ENCODE measurements around the gene HDAC5. TPM values are rescaled to one million over a fixed set of nuclear protein-coding genes. Genes with fewer than 3 reads are reported as not detected.
"Not testable (repeated sequence)": the region's sequence is repeated elsewhere in the genome, so short reads cannot be mapped to it uniquely, and the experiment has no call there.

The HDAC5 gene
- total RNA-seq, 1 donor from 2014 or later = 43.3 TPM

DNA sequence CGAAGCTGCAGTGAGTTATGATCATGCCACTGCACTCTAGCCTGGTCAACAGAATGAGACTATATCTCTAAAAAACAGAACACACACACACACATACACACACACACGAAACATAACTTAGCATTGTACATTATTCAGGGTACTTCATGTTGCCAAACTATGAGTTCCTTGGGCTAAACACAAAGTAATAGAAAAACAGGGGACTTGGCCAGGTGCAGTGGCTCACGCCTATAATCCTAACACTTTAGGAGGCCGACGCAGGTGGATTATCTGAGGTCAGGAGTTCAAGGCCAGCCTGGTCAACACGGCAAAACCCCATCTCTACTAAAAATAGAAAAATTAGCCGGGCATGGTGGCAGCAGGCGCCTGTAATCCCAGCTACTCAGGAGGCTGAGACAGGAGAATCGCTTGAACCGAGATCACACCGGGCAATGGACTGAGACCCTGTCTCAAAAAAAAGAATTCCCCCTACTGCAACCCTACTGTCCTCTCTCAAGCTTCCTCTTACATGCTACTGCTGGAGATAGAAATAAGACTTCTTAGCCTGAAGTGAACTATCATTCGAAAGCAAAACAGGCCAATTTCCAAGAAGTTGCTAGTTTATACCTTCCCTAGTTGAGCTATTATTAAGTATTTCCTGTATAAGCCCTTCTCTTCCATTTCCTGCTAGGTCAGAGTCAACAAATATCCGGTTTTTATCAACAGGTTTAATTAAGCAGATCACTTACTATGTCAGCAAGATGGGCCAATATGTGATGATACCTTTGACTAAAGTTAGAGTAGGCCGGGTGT is 64.1 kb downstream of the HDAC5 start:
- no peak overlapping the region for H3K27ac Mint-ChIP-seq
- no peak for DNase-seq (ENCODE audit: extremely low spot score, unreplicated experiment)
- peaks cover 33% of the 10 kb centered on the region for H3K36me3 Mint-ChIP-seq
- H3K4me3 Mint-ChIP-seq = no peak overlapping the region
- no peaks in the 10 kb centered on the region for H3K27me3 Mint-ChIP-seq
- TF ChIP-seq, protein P1, sequence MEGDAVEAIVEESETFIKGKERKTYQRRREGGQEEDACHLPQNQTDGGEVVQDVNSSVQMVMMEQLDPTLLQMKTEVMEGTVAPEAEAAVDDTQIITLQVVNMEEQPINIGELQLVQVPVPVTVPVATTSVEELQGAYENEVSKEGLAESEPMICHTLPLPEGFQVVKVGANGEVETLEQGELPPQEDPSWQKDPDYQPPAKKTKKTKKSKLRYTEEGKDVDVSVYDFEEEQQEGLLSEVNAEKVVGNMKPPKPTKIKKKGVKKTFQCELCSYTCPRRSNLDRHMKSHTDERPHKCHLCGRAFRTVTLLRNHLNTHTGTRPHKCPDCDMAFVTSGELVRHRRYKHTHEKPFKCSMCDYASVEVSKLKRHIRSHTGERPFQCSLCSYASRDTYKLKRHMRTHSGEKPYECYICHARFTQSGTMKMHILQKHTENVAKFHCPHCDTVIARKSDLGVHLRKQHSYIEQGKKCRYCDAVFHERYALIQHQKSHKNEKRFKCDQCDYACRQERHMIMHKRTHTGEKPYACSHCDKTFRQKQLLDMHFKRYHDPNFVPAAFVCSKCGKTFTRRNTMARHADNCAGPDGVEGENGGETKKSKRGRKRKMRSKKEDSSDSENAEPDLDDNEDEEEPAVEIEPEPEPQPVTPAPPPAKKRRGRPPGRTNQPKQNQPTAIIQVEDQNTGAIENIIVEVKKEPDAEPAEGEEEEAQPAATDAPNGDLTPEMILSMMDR (conservative IDR thresholded peaks at IDR 0.05) = no peak
- no peaks in the 10 kb centered on the region for H3K4me1 Mint-ChIP-seq (ENCODE audit: unreplicated experiment)
- no peaks in the 10 kb centered on the region for H3K9me3 Mint-ChIP-seq

DNA sequence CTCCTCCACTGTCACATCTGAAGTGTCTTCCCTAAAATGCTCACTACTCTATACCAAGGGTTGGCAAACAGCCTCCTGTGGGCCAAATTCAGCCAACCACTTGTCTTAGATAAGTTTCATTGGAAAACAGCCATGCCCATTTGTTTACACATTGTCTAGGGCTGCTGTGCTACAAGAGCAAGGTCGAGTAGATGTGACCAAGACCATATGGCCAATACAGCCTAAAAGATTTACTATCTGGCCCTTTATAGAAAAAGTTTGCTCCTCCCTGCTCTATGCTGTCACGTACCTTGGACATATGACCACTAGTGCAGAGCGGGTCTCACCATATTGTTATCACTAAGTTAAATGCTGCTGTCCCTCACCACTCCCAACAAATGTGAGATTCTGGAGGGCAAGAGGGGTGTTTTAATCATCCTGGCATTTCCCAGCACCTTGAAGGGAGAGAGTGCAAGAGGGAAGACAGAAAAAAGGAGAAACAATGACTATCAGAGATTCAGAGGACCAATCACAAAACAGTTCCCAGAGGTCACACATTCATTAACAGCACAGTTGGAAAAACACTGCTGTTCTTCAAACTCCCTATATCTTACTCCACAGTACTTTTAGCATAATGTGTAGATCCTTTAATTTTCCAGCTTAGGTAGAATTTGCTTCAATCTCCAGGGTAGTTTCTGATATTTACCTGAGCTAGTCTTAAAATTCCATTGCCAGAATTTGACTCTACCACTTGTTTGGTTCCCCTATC is 70.1 kb downstream of the HDAC5 start:
- H3K36me3 Mint-ChIP-seq = peaks cover 20% of the 10 kb centered on the region

DNA sequence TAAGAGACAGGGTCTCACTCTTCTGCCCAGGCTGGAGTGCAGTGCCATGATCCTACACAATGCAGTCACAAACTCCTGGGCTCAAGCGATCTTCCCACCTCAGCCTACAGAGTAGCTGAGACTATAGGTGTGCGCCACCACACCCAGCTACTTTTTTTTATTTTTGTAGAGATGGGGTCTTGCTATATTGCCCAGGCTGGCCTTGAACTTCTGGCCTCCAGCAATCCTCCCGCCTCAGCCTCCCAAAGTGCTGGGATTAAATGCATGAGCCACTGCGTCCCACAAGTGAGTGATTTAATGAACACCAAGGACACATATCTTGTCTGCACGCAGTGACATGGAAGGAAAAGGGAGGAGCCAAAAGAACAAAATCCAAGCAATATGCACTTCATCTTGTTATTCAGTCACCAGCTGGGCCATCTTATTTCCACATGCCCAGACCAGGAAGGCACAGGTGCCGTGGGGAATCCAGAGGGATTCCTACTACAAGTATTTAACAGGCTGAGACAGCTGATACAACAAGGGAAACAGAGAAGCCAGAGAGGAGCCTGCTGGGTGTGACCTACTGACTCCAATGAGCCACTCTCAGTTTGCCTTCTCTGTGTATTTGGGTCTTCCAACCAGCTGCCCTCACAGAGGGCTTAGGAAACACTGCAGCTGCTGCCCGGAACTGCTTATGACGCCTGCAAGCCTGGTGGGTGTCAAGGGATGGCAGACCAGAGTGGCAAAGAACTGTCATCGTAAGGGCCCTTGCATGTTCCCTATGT is 74.0 kb downstream of the HDAC5 start:
- Mint-ChIP-seq H3K4me1 (ENCODE audit: unreplicated experiment) (peaks cover 12% of the 10 kb centered on the region), H3K4me3 (no peak overlapping the region), H3K9me3 (no peaks in the 10 kb centered on the region), H3K36me3 (peaks cover 24% of the 10 kb centered on the region), H3K27me3 (no peaks in the 10 kb centered on the region), H3K27ac (no peak overlapping the region)
- no peak for DNase-seq (ENCODE audit: extremely low spot score, unreplicated experiment)
- TF ChIP-seq, protein P1 (conservative IDR thresholded peaks at IDR 0.05) = no peak

More for the DNA sequence above, 70.1 kb downstream of the HDAC5 start:
- Mint-ChIP-seq H3K4me3 (no peak overlapping the region), H3K4me1 (ENCODE audit: unreplicated experiment) (peaks cover 12% of the 10 kb centered on the region), H3K27me3 (no peaks in the 10 kb centered on the region), H3K9me3 (no peaks in the 10 kb centered on the region), H3K27ac (no peak overlapping the region)
- DNase-seq (ENCODE audit: extremely low spot score, unreplicated experiment) = no peak
- TF ChIP-seq, protein P1 (conservative IDR thresholded peaks at IDR 0.05) = no peak

DNA sequence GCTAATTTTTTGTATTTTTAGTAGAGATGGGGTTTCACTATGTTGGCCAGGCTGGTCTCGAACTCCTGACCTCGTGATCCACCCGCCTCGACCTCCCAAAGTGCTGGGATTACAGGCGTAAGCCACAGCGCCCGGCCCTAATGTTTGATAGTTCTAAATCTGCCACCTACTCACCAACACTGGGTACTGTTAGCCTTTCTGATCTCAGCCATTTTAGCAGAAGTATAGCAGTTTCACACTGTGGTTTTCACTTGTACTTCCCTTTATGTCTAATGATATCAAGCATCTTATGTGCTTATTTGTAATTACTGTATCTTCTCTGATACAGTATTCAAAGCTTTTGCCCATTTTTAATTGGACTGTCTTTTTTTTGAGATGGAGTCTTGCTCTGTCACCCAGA is 76.5 kb downstream of the HDAC5 start:
- H3K36me3 Mint-ChIP-seq = peaks cover 11% of the 10 kb centered on the region
- not testable (repeated sequence) for H3K4me3 Mint-ChIP-seq, H3K27ac Mint-ChIP-seq

DNA sequence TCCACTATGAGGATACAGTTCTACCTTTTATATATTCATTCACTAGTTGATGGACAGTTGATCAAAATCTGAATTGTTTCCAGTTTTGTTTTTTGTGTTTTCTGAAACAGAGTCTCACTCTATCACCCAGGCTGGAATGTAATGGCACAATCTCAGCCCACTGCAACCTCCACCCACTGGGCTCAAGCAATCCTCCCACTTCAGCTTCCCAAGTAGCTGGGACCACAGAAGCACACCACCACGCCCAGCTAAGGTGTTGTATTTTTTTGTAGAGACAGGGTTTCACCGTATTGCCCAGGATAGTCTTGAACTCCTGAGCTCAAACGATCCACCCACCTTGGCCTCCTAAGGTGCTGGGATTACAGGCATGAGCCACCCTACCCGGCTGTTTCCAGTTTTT is 78.0 kb downstream of the HDAC5 start:
- H3K36me3 Mint-ChIP-seq = peaks cover 15% of the 10 kb centered on the region
- TF ChIP-seq, protein P1 (conservative IDR thresholded peaks at IDR 0.05) = no peak
- no peaks in the 10 kb centered on the region for H3K9me3 Mint-ChIP-seq
- H3K27ac Mint-ChIP-seq = no peak overlapping the region
- no peak overlapping the region for H3K4me3 Mint-ChIP-seq
- DNase-seq (ENCODE audit: extremely low spot score, unreplicated experiment) = no peak
- no peaks in the 10 kb centered on the region for H3K27me3 Mint-ChIP-seq
- peaks cover 7% of the 10 kb centered on the region for H3K4me1 Mint-ChIP-seq (ENCODE audit: unreplicated experiment)

More for the DNA sequence above, 76.5 kb downstream of the HDAC5 start:
- not testable (repeated sequence) for H3K4me1 Mint-ChIP-seq (ENCODE audit: unreplicated experiment); H3K27me3 Mint-ChIP-seq; H3K9me3 Mint-ChIP-seq; DNase-seq (ENCODE audit: extremely low spot score, unreplicated experiment)
